H9 (cell line): ENCODE data around the gene VPS35L. TPM values are rescaled to one million over a fixed set of nuclear protein-coding genes. Genes with fewer than 3 reads are reported as not detected.

Experiments used
- DNase-seq: peaks from one replicate; pipeline ENCODE4 v3.0.0-alpha.2; 2017
- H2AFZ ChIP-seq: one replicate; pipeline ENCODE4 v1.6.1; 2013; ENCODE audit warnings: mild to moderate bottlenecking, low read length, control low read depth, moderate library complexity
- H2AK5ac ChIP-seq: 2 replicates; pipeline ENCODE4 v1.6.1; 2013; ENCODE audit warnings: low read length, control low read depth, mixed read lengths; ENCODE audit not compliant: insufficient read length
- H2BK120ac ChIP-seq: one replicate; pipeline ENCODE4 v1.6.1; 2013; ENCODE audit warnings: low read depth, mild to moderate bottlenecking, low read length, control low read depth, inconsistent platforms; ENCODE audit not compliant: poor library complexity, severe bottlenecking
- H2BK12ac ChIP-seq: 2 replicates; pipeline ENCODE4 v1.6.1; 2013; ENCODE audit warnings: low read length, control low read depth, mixed read lengths, low read depth; ENCODE audit not compliant: insufficient read length
- H2BK15ac ChIP-seq: 2 replicates; pipeline ENCODE4 v1.6.1; 2013; ENCODE audit warnings: low read depth, low read length, control low read depth
- H2BK20ac ChIP-seq: one replicate; pipeline ENCODE4 v1.6.1; 2013; ENCODE audit warnings: low read depth, mild to moderate bottlenecking, low read length, control low read depth, inconsistent platforms; ENCODE audit not compliant: poor library complexity, severe bottlenecking
- H2BK5ac ChIP-seq: 2 replicates; pipeline ENCODE4 v1.6.1; 2013; ENCODE audit warnings: low read length, control low read depth, mixed read lengths; ENCODE audit not compliant: insufficient read length
- H3K14ac ChIP-seq: 2 replicates; pipeline ENCODE4 v1.6.1; 2013; ENCODE audit warnings: low read length, control low read depth; ENCODE audit not compliant: insufficient read depth
- H3K18ac ChIP-seq: 2 replicates; pipeline ENCODE4 v1.6.1; 2013; ENCODE audit warnings: low read depth, mild to moderate bottlenecking, mixed read lengths, low read length, control low read depth; ENCODE audit not compliant: insufficient read length
- H3K23ac ChIP-seq: 2 replicates; pipeline ENCODE4 v1.6.1; 2013; ENCODE audit warnings: low read length, control low read depth, mixed read lengths, low read depth; ENCODE audit not compliant: insufficient read length
- H3K23me2 ChIP-seq: 2 replicates; pipeline ENCODE4 v1.6.1; 2013; ENCODE audit warnings: low read depth, mild to moderate bottlenecking, mixed read lengths, low read length, control low read depth; ENCODE audit not compliant: insufficient read length, poor library complexity, severe bottlenecking
- H3K27ac ChIP-seq: 2 replicates; pipeline ENCODE4 v1.5.1; 2013; ENCODE audit warnings: low read length, control low read depth, mixed read lengths, low read depth; ENCODE audit not compliant: insufficient read length
- H3K27me3 ChIP-seq: 2 replicates; pipeline ENCODE4 v1.6.1; 2013; ENCODE audit warnings: low read length, control low read depth, inconsistent platforms; ENCODE audit not compliant: insufficient read depth
- H3K4ac ChIP-seq: 2 replicates; pipeline ENCODE4 v1.6.1; 2013; ENCODE audit warnings: low read depth, mild to moderate bottlenecking, control low read depth, inconsistent platforms, low read length, moderate library complexity
- H3K4me1 ChIP-seq: 2 replicates; pipeline ENCODE4 v1.6.1; 2013; ENCODE audit warnings: low read length, control low read depth, inconsistent platforms; ENCODE audit not compliant: insufficient read depth
- H3K4me2 ChIP-seq: 2 replicates; pipeline ENCODE4 v1.6.1; 2013; ENCODE audit warnings: low read length, control low read depth, mixed read lengths; ENCODE audit not compliant: insufficient read length, insufficient read depth
- H3K56ac ChIP-seq: 2 replicates; pipeline ENCODE4 v1.6.1; 2013; ENCODE audit warnings: low read depth, mild to moderate bottlenecking, mixed read lengths, low read length, control low read depth; ENCODE audit not compliant: insufficient read length
- H3K79me1 ChIP-seq: 2 replicates; pipeline ENCODE4 v1.6.1; 2013; ENCODE audit warnings: low read depth, mild to moderate bottlenecking, moderate library complexity, low read length, control low read depth, inconsistent platforms; ENCODE audit not compliant: insufficient read depth, poor library complexity, severe bottlenecking
- H3K79me2 ChIP-seq: 2 replicates; pipeline ENCODE4 v1.6.1; 2013; ENCODE audit warnings: low read length, control low read depth, inconsistent platforms; ENCODE audit not compliant: insufficient read depth
- H3K9ac ChIP-seq: 2 replicates; pipeline ENCODE4 v1.6.1; 2013; ENCODE audit warnings: low read length, control low read depth, mixed read lengths; ENCODE audit not compliant: insufficient read length; ENCODE audit errors: extremely low read depth
- H3K9me3 ChIP-seq: one replicate; pipeline ENCODE4 v1.6.1; 2013; ENCODE audit warnings: low read depth, low read length, inconsistent platforms; ENCODE audit not compliant: control insufficient read depth
- H3T11ph ChIP-seq: one replicate; pipeline ENCODE4 v1.6.1; 2013; ENCODE audit warnings: mild to moderate bottlenecking, low read length, control low read depth, inconsistent platforms
- H4K20me1 ChIP-seq: one replicate; pipeline ENCODE4 v1.6.1; 2013; ENCODE audit not compliant: control insufficient read depth, insufficient read length, insufficient read depth
- H4K5ac ChIP-seq: 2 replicates; pipeline ENCODE4 v1.6.1; 2013; ENCODE audit warnings: low read depth, mild to moderate bottlenecking, mixed read lengths, low read length, control low read depth; ENCODE audit not compliant: insufficient read length
- H4K8ac ChIP-seq: replicated peaks from 2 replicates; pipeline ENCODE4 v1.6.1; 2013; ENCODE audit warnings: low read length, control low read depth, mixed read lengths, low read depth; ENCODE audit not compliant: insufficient read length
- H4K91ac ChIP-seq: 2 replicates; pipeline ENCODE4 v1.6.1; 2013; ENCODE audit warnings: low read depth, mild to moderate bottlenecking, moderate library complexity, mixed read lengths, low read length, control low read depth; ENCODE audit not compliant: insufficient read length
- H3K27ac Mint-ChIP-seq, 3 experiments: 2 replicates in 2 of 3; 3 replicates in 1 of 3; pipeline ENCODE4 v1.8.0; 2020 to 2021; ENCODE audit warnings: mixed read lengths in 3 of 3, mild to moderate bottlenecking in 1 of 3, moderate library complexity in 1 of 3
- H3K27me3 Mint-ChIP-seq: 2 replicates; pipeline ENCODE4 v1.8.0; 2021; ENCODE audit warnings: low read depth, mild to moderate bottlenecking, moderate library complexity, mixed read lengths
- H3K36me3 Mint-ChIP-seq, 3 experiments: 2 replicates in 2 of 3; 3 replicates in 1 of 3; pipeline ENCODE4 v1.8.0; 2020 to 2021; ENCODE audit warnings: low read depth in 3 of 3, mixed read lengths in 3 of 3; ENCODE audit not compliant: insufficient read depth in 1 of 3
- H3K4me1 Mint-ChIP-seq, 2 experiments: 2 replicates each; pipeline ENCODE4 v1.8.0; 2020; ENCODE audit warnings: mixed read lengths in 2 of 2
- H3K4me3 Mint-ChIP-seq, 2 experiments: 2 replicates in 1 of 2; 3 replicates in 1 of 2; pipeline ENCODE4 v1.8.0; 2020 to 2021; ENCODE audit warnings: mild to moderate bottlenecking in 2 of 2, mixed read lengths in 2 of 2, moderate library complexity in 1 of 2
- H3K9me3 Mint-ChIP-seq, 2 experiments: 2 replicates in 1 of 2; 3 replicates in 1 of 2; pipeline ENCODE4 v1.8.0; 2020; ENCODE audit warnings: mild to moderate bottlenecking in 2 of 2, mixed read lengths in 2 of 2, moderate library complexity in 1 of 2
- CTCF ChIP-seq: fragments of 200-600 bp; sonication (generic); conservative IDR thresholded peaks from 3 replicates; pipeline ENCODE4 v1.8.0; 2021; ENCODE audit warnings: antibody characterized with exemption, mild to moderate bottlenecking
- WGBS: extraction: QIAGEN DNeasy Blood & Tissue Kit; methylation state at CpG from one replicate; pipeline ENCODE4 v1.1.7; 2013; ENCODE audit warnings: missing lambda C conversion rate, low lambda C conversion rate, mixed read lengths; ENCODE audit not compliant: insufficient read length; ENCODE audit errors: extremely low coverage; 5-methylcytosine and 5-hydroxymethylcytosine counted together
- total RNA-seq: library from RNA; stranded (reverse); gene quantifications from 2 replicates; pipeline ENCODE4 v1.2.1, GENCODE V29; 2021

VPS35L gene
- total RNA-seq, 1 experiment from 2014 or later: 58.4 TPM

- Histone ChIP-seq H2BK120ac (no peak overlapping the region), H3K14ac (no peak overlapping the region), H3K9ac (no peak overlapping the region), H3K23me2 (no peaks in the 10 kb centered on the region), H2BK20ac (no peak overlapping the region), H3K79me2 (no peaks in the 10 kb centered on the region), H3K4me1 (no peaks in the 10 kb centered on the region), H3K9me3 (no peaks in the 10 kb centered on the region), H2BK5ac (no peak overlapping the region), H4K20me1 (no peaks in the 10 kb centered on the region), H2BK15ac (no peak overlapping the region), H2BK12ac (no peak overlapping the region), H3T11ph (no peak overlapping the region), H2AK5ac (no peak overlapping the region), H3K18ac (no peak overlapping the region), H3K23ac (no peak overlapping the region), H4K8ac (no peak overlapping the region), H2AFZ (no peak overlapping the region), H3K27me3 (no peaks in the 10 kb centered on the region), H3K79me1 (no peaks in the 10 kb centered on the region), H3K56ac (no peak overlapping the region), H3K4me2 (no peak overlapping the region), H4K91ac (no peak overlapping the region), H3K27ac (no peak overlapping the region), H4K5ac (no peak overlapping the region), H3K4ac (no peak overlapping the region)
- WGBS: no CpG with 5 or more reads among the region's 4 CpGs
- TF ChIP-seq CTCF: no peak
- peaks cover 1 to 4% of the 10 kb centered on the region in 2 experiments; a peak in 3 of 5 replicates for H3K9me3 Mint-ChIP-seq
- H3K27ac Mint-ChIP-seq: no peak overlapping the region
- DNase-seq: no peak
- H3K36me3 Mint-ChIP-seq: peaks cover 20 to 61% (median 57%) of the 10 kb centered on the region in 3 experiments; a peak in 6 of 7 replicates
- peaks cover 4 to 10% of the 10 kb centered on the region in 2 experiments for H3K4me1 Mint-ChIP-seq
- no peaks in the 10 kb centered on the region for H3K27me3 Mint-ChIP-seq
- H3K4me3 Mint-ChIP-seq: no peak overlapping the region
These were observed 134.7 kb downstream of the VPS35L start for GRCh38 chr16:19690196-19690595.
